Stimulated activated CD4-positive, alpha-beta T cell treated with anti-CD3 and anti-CD28 coated beads, Interleukin-1b, Interleukin-23, amount 100 ng/mL, for 48 hours (primary cell): ENCODE data around the gene SPDYE3.
"Not testable (repeated sequence)": the region's sequence is repeated elsewhere in the genome, so short reads cannot be mapped to it uniquely, and the experiment has no call there.

Source experiments
- DNase-seq: peaks from one replicate; pipeline ENCODE4 v3.0.0-alpha.2; 2020

The SPDYE3 gene

DNA sequence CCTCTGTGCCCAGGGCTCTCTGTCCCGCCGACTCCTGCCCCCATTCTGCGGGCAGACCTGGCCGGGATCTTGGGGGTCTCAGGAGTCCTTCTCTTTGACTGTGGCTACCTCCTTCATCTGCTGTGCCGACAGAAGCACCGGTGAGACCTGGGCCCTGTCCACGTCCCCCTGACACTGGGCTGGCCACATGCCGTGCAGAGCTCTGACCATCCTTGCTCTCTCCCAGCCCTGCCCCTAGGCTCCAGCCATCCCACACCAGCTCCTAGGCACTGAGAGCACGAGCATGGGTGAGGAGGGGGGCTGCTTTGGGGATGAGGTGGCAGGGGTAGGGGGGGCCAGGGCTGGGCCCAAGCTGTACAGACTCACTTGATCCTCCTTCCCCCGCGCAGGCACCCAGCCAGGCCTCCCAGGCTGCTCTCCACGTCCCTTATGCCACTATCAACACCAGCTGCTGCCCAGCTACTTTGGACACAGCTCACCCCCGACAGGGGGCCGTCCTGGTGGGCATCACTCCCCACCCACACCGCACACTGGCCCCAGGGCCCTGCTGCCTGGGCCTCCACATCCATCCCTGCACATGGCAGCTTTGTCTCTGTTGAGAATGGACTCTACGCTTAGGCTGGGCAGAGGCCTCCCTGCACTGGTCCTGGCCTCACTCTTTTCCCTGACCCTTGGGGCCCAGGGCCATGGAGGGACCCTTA is 45.6 kb downstream of the SPDYE3 start:
- DNase-seq: no peak

DNA sequence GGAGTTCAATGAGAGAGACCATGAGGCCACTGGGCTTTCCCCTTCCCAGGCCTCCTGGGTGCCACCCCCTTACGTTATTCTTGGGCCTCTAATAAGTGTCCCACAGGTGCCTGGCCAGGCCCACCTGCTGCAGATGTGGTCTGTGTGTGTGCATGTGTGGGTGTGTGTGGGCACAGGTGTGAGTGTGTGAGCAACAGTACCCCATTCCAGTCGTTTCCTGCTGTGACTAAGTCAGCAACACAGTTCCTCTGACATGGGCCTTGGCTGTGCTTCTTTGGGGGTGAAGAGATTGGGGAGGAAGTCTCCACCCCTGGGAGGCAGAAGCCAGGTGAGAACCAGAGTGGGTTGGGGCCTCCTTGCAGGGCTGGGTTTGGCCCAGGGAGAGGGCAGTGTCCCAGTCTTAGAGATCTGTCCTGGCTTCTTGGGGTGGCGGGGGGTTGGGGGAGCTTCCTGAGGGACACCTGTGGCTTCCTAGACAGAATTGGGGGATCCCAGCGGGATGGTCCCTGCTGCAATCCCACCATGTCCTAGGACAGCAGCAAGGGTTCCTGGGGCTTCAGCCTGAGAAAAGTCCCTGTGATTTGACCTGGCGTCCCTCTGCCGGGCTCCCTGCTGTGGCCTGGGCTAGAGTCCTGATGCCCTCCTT is 46.3 kb downstream of the SPDYE3 start:
- DNase-seq: peak; percentile 37

DNA sequence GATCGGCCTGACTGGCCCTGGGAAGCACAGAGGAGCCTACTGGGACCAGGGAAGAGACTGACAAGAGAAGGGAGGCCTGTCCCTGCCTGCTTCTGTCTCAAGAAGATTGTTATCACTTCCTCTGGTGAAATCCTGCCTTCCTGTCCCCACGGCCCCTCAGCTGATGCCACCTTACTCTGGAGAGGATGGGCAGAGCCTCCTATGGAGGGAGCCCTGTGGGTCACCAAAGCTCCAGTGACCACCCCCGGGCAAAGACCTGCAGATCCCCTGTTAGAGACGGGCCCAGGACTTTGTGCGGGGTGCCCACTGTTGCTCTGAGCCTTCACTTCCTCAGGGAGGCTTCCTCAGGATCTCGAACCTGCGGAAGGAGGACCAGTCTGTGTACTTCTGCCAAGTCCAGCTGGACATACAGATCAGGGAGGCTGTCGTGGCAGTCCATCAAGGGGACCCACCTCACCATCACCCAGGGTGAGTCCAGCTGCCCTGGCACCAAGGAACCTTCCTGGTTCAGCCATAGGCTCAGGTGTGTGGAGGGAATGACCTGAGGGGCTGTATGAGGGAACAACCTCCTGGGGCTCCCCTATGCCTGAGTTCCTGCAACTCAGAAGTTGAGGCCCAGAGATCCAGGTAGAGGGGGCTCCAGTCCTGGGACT is 49.0 kb downstream of the SPDYE3 start:
- DNase-seq: no peak

DNA sequence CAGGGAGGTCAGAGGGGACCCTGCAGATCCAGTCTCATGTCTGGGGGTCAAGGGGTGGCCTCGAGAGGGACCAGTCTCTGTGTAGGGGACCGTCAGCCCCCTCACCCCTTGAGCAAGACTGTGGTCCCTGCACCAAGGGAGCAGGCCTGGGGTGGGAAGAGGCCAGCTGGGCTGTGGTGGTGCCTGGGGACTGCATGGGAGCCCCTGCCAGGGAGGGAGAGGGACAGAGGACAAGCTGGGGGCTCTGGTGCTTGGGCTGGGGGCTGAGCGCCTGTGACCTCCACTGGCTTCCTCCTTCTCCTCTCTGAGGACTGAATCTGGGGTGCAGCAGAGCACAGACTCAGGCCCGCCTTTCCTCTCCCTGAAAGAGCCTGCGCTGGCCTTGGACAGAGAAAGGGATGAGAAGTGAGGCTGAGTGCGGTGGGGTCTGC is 49.6 kb downstream of the SPDYE3 start:
- no peak for DNase-seq

DNA sequence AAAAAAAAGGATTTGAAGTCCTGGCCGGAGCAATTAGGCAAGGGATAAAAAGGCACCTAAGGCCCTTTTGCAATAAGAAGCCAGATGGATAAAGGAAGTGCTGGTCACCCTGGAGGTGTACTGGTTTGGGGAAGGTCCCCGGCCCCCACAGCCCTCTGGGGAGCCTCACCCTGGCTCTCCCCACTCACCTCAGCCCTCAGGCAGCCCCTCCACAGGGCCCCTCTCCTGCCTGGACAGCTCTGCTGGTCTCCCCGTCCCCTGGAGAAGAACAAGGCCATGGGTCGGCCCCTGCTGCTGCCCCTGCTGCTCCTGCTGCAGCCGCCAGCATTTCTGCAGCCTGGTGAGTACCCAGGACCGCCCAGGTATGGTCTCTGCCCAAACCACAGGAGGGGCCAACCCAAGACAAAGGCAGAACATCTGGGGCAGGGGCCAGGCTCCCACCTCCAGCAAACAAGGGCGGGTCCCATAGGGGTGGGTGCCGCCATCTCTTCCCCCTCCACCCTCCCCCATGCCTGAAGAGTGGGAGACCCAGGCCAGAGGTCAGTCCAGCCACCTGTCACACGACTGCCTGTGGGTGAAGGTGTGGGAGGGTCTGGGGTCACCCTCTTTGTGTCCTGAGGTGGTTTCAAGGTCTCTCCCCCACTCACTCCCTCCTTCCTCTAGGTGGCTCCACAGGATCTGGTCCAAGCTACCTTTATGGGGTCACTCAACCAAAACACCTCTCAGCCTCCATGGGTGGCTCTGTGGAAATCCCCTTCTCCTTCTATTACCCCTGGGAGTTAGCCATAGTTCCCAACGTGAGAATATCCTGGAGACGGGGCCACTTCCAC is 50.7 kb downstream of the SPDYE3 start, which contains the start of gene PILRB:
PILRB (plus strand) TSS at position 91 of the 830 bp plus-strand sequence; CDS start at position 277, 186 bp downstream.
- no peak for DNase-seq

DNA sequence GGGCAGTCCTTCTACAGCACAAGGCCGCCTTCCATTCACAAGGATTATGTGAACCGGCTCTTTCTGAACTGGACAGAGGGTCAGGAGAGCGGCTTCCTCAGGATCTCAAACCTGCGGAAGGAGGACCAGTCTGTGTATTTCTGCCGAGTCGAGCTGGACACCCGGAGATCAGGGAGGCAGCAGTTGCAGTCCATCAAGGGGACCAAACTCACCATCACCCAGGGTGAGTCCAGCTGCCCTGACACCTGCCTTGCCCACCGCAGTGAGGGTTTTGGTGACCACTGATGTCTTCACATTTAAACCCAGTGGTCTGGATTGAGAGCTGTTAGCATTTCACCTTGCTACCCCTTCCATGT is 51.3 kb downstream of the SPDYE3 start:
- DNase-seq: no peak

DNA sequence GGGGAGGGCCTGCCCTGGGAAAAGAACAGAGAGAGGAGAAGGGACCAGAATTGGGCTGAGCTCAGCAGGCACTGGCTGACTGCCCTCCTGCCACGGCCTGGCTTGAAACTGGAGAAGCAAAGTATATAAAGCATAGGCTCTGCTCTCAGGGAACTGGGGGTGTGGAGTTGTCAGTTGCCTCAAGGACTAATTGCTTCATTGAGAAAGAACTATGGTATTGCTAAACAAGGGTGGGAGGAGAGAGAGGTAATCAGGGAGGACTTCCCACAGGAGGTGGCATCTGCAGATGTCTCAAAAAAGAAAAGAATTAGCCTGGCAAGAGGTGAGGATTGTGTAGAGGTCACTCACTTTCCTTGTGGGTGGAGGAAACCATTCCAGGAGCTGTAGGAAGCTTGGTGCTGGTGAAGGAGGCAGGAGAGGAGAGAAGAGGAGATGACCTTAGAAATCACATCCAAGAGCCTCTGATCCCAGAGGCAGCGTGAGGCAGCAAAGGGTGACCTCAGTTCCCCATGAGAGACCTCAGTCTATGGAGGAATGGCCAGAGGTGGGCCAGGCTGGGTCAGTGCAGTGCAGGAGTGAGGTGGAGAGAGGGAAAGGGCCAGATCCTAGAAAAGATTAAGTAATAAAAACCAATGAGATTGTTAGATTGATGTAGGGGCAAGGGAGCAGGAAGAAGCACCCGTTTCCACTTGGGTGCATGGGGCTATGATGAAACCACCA is 52.8 kb downstream of the SPDYE3 start:
- no peak for DNase-seq

DNA sequence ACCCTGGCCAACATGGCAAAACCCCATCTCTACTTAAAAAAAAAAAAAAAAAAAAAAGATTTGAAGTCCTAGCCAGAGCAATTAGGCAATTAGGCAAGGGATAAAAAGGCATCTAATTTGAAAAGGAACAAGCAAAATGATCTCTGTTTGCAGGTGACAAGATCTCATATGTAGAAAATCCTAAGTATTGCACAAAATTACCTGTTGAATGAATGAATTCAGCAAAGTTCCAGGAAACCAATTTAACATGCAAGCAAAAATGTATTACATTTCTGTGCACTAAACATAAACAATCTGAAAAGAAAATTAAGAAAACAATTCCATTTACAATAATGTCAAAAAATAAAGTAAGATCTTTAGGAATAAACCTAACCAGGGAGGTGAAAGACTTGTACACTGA is 55.6 kb downstream of the SPDYE3 start:
- DNase-seq: no peak

DNA sequence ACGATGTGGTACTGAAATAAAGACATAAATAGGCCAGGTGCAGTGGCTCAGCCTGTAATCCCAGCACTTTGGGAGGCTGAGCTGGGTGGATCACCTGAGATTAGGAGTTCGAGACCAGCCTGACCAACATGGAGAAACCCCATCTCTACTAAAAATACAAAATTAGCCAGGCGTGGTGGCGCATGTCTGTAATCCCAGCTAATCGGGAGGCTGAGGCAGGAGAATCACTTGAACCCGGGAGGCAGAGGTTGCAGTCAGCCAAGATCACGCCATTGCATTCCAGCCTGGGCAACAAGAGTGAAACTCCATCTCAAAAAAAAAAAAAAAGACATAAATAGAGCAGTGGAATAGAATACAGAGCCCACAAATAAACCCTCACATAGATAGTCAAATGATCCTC is 56.3 kb downstream of the SPDYE3 start:
- not testable (repeated sequence) for DNase-seq

DNA sequence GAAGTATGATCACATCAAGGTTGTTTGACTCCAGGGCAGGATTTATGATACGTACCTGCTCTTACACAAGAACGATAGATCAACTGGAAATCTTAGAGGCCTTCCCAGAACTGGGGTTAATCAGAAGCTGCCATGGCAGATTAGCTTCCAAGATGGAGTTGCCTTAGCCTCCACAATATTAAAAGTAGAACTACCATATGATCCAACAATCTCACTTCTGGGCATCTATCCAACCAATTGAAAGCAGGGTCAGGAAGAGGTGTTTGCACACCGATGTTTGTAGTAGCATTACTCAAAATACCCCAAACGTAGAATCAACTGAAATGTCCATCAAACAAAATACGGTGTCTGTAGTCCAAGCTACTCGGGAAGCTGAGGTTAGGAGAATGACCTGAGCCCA is 57.0 kb downstream of the SPDYE3 start:
- no peak for DNase-seq

DNA sequence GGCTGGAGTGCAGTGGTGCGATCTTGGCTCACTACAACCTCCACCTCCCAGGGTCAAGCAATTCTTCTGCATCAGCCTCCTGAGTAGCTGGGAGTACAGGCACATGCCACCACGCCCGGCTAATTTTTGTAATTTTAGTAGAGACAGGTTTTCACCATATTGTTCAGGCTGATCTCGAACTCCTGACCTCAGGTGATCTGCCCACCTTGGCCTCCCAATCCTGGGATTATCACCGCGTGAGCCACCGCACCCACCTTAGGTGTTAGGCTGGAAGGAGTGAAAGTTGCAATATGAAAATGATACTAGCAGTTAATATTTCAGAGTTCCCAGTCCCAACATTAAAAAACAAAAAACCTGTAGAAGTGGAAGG is 58.5 kb downstream of the SPDYE3 start:
- not testable (repeated sequence) for DNase-seq

DNA sequence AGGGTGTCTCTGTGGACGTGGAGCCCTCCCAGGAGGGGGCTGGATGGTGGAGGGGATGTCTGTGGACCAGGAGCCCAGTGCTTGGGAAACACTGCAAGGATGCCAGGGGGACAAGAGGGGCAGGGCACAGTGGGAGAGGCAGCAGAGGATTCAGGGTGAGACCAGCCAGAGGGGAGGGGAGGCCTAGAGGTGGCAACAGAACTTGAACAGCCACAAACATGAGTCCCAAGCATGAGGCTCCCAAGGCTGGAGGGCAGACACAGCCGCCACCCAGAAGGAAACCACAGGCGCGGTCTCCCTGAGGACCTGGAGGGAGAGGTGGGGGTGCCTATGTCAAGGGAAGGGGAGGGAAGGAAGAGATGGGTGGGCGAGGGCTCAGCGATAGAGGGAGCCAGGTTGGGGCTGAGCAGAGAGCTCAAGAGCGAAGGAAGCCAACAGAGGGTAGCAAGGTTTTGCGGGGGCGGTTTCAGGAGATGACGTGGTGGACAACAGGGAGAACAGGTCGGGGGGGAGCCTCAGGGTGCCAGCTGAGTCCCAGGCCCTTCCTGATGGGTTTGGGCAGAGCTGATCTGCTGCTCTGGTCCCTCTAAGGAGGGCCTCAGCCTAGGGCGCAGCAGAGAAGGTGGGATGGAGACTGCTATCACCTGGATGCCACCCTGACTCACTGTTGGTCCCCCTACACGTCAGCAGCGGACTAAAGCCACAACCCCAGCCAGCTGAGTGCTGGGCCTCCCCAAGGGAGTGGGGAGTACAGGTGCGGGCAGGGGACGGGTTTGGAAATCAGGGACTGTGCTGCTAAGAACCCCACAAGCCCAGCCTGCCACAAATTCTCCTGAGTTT is 59.1 kb downstream of the SPDYE3 start:
- no peak for DNase-seq

DNA sequence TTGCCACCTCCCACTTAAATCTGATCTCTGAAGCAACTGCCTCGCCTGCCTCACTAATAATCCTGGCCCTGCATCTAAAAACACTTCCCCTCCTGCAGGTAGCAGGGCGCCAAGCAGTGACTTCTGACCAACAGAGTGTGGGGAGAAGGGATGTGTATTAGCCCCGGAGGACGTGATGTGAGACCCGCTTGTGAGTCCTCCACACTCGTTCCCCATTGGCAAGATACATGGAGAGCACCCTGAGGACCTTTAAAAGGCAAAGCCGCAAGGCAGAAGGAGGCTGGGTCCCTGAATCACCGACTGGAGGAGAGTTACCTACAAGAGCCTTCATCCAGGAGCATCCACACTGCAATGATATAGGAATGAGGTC is 59.7 kb downstream of the SPDYE3 start:
- DNase-seq: no peak

DNA sequence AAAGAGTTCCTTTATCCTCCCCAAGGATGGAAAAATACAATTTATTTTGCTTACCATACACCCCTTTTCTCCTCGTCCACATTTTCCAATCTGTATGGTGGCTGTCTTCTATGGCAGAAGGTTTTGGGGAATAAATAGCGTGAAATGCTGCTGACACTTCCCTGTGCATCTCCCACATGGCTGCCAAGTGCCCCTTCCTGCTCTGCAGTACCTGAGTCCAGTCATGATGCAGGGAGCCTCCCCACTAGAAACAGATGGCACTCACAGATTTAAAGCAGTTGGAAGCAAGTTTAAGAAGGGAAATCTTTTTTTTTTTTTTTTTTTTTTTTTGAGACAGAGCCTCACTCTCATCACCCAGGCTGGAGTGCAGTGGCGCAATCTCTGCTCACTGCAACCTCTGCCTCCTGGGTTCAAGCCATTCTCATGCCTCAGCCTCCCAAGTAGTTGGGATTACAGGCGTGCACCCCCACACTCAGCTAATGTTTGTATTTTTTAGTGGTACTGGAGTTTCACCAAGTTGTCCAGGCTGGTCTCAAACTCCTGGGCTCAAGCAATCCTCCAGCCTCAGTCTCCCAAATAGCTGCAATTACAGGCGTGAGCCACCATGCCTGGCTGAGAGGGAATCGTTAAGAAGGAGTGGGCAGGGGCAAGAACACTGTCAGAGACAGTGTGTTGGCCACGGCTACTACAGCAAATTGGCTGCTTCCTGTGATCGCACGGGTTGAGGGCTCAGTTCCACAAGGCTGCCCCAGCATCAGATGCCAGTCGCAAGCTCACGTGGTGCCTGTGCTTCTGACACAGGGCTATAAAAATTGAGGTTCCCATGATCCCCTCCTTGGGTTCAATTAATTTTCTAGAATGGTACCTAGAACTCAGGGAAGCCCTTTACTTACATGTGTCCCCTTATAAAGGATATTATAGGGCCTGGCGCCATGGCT is 60.4 kb downstream of the SPDYE3 start:
- no peak for DNase-seq

DNA sequence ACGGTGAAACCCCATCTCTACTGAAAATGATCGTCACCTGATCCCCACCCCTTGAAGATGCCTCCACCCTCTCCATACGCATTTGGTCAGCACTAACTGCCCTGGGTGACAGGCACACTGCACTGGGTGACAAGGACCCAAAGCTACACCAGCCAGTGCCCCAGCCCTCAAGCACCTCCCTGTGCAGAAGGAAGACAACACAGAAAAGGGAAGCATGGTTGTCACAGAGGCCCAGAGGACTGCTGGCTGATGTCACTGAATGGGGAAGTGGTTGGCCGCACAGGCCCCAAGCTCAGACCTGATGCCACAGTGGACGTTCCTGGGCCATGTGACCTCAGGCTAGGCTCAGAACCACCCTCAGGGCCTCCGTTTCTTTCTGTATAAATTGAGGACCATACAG is 61.6 kb downstream of the SPDYE3 start:
- DNase-seq: no peak

DNA sequence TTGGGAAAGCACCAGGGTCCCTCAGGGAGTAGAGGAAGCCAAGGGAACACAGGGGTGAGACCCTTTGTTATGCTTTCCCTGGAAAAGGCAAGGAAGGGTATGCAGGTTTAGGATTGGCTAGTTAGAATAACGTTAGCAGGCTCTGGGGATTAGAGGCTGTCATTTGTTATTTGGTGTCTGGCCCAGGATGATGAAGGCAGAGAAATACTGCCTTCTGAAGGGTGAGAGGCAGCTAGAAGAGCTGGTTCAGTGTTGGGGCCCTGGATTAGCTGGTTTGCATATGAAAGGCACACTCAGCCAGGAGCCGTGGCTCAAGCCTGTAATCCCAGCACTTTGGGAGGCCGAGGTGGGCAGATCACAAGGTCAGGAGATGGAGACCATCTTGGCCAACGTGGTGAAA is 62.8 kb downstream of the SPDYE3 start:
- no peak for DNase-seq

DNA sequence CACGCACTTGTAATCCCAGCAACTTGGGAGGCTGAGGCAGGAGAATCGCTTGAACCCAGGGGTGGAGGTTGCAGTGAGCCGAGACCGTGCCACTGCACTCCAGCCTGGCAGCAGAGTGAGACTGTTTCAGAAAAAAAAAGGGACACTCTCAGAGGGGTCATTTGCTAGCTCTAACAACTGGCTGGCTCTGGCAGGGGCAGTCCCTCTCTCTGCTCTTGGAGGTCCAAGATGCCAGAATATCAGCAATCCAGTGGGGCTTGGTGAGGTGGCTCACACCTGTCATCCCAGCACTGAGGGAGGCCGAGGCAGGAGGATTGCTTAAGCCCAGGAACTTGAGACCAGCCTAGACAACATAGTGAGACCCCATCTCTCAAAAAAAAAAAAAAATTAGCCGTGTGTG is 63.2 kb downstream of the SPDYE3 start:
- no peak for DNase-seq

DNA sequence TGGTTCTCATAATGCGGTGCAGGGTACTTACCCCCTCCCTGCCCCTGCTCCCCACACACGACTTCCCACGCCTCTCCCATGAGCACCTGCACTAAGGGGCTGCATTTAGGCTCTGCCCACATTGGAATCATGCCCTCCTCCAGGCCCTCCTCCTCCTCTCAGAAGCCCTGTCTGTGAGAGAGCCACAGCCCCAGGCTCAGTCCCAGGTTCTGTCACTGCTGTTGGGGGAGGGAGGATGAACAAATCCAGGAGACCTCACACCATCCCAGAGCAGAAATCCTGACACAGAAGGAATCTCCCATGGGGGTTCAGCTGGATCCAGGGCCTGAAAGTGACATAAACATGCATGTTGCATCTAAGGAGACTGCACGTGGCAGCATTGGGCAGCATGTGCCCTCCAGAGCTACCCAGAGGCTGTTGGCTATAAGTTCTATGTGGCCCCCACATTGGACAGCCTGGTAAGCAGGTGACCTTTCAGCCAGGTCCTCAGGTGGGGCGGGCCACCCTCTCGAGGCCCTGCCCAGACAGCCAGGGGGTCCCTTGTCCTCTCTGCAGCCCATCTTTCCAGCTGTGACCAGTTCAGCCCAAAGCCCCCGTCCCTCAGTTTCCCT is 64.2 kb downstream of the SPDYE3 start:
- no peak for DNase-seq
